ENCODE measurements around the gene INPP1.

- TF ChIP-seq BACH2 (CRISPR knock-in tag; IDR thresholded peaks at IDR 0.05; ENCODE audit: borderline replicate concordance) (no peak), PATZ1 (CRISPR knock-in tag; IDR thresholded peaks at IDR 0.05; ENCODE audit: borderline replicate concordance) (no peak), GLIS3 (CRISPR knock-in tag; IDR thresholded peaks at IDR 0.05) (no peak), CSDC2 (CRISPR knock-in tag; IDR thresholded peaks at IDR 0.05) (no peak), ESRRG (CRISPR knock-in tag; IDR thresholded peaks at IDR 0.05) (no peak), SNAI2 (CRISPR knock-in tag; IDR thresholded peaks at IDR 0.05) (no peak), ZNF8 (CRISPR knock-in tag; IDR thresholded peaks at IDR 0.05) (no peak), CSRNP3 (CRISPR knock-in tag; IDR thresholded peaks at IDR 0.05) (no peak), RARB (CRISPR knock-in tag; IDR thresholded peaks at IDR 0.05) (no peak)
Observed at GRCh38 chr2:190420801-190421200, 77.4 kb downstream of the INPP1 start.
